ENCODE results near the gene PSORS1C1. TPM values are rescaled to one million over a fixed set of nuclear protein-coding genes. Genes with fewer than 3 reads are reported as not detected.

PSORS1C1 gene
- total RNA-seq, 1 donor from 2014 or later = not detected

DNA sequence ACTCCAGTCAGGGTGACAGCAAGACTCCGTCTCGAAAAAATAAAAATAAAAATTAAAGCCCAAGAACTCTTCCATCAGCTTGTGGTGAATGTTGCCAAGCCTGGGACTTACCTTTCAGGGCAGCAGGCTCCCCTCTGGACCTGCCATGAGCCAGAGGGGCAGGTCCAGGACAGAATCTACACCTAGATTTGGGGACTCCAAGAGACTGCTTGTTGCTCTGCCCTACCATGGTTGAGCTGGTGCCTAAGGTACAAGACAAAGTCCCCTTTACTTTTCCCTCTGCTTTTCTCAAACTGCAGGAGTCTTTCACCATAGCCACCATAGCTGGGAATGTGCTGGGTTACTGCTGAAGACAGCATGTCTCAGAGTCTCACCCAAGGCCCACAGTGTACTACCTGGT, 11.5 kb upstream of the PSORS1C1 start:
- Mint-ChIP-seq H3K27ac (no peak overlapping the region), H3K27me3 (ENCODE audit: insufficient read depth, low read depth) (no peaks in the 10 kb centered on the region), H3K4me3 (no peak overlapping the region), H3K9me3 (no peaks in the 10 kb centered on the region), H3K4me1 (no peaks in the 10 kb centered on the region), H3K36me3 (no peaks in the 10 kb centered on the region)
- no peaks in the 10 kb centered on the region for H4K20me1 ChIP-seq (ENCODE audit: low read depth)
- H3K9me3 ChIP-seq (ENCODE audit: low read depth) = no peaks in the 10 kb centered on the region
- H3K9ac ChIP-seq = no peak overlapping the region
- H3K79me2 ChIP-seq (ENCODE audit: low read depth) = no peaks in the 10 kb centered on the region
- H3F3A ChIP-seq (ENCODE audit: low read depth) = no peaks in the 10 kb centered on the region
- no peak overlapping the region for H3K27ac ChIP-seq
- no peak for DNase-seq (ENCODE audit: low spot score)
- H3K4me1 ChIP-seq = no peaks in the 10 kb centered on the region
- H3K4me2 ChIP-seq = no peak overlapping the region
- no peak for TF ChIP-seq EZH2 (IDR thresholded peaks at IDR 0.05)
- H2AFZ ChIP-seq (replicated peaks) = no peak overlapping the region
- no peak overlapping the region for H3K4me3 ChIP-seq
- no peaks in the 10 kb centered on the region for H3K36me3 ChIP-seq
- no peaks in the 10 kb centered on the region for H3K27me3 ChIP-seq

GRCh38 chr6:31107052-31107451, 7.5 kb upstream of the PSORS1C1 start:
- Histone ChIP-seq H3K4me3 (no peak overlapping the region), H3K27me3 (peaks cover 8% of the 10 kb centered on the region), H3K36me3 (no peaks in the 10 kb centered on the region), H3K9ac (no peak overlapping the region), H3K4me1 (peaks cover 11% of the 10 kb centered on the region), H4K20me1 (ENCODE audit: low read depth) (no peaks in the 10 kb centered on the region), H3K4me2 (no peak overlapping the region), H3K27ac (no peak overlapping the region), H3K9me3 (ENCODE audit: low read depth) (no peaks in the 10 kb centered on the region), H2AFZ (replicated peaks) (no peak overlapping the region), H3K79me2 (ENCODE audit: low read depth) (no peaks in the 10 kb centered on the region), H3F3A (ENCODE audit: low read depth) (no peaks in the 10 kb centered on the region)
- Mint-ChIP-seq H3K27ac (no peak overlapping the region), H3K4me1 (peaks cover 6% of the 10 kb centered on the region), H3K27me3 (ENCODE audit: insufficient read depth, low read depth) (peaks cover 6% of the 10 kb centered on the region), H3K36me3 (no peaks in the 10 kb centered on the region), H3K9me3 (peaks cover 2% of the 10 kb centered on the region), H3K4me3 (no peak overlapping the region)
- TF ChIP-seq, protein P1, sequence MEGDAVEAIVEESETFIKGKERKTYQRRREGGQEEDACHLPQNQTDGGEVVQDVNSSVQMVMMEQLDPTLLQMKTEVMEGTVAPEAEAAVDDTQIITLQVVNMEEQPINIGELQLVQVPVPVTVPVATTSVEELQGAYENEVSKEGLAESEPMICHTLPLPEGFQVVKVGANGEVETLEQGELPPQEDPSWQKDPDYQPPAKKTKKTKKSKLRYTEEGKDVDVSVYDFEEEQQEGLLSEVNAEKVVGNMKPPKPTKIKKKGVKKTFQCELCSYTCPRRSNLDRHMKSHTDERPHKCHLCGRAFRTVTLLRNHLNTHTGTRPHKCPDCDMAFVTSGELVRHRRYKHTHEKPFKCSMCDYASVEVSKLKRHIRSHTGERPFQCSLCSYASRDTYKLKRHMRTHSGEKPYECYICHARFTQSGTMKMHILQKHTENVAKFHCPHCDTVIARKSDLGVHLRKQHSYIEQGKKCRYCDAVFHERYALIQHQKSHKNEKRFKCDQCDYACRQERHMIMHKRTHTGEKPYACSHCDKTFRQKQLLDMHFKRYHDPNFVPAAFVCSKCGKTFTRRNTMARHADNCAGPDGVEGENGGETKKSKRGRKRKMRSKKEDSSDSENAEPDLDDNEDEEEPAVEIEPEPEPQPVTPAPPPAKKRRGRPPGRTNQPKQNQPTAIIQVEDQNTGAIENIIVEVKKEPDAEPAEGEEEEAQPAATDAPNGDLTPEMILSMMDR (IDR thresholded peaks at IDR 0.05) = no peak
- no peak for TF ChIP-seq EZH2phosphoT487 (IDR thresholded peaks at IDR 0.05)
- no peak for TF ChIP-seq EZH2 (IDR thresholded peaks at IDR 0.05)
- DNase-seq (ENCODE audit: low spot score) = no peak

- no peak overlapping the region for H3K27ac Mint-ChIP-seq
- no peak for TF ChIP-seq EZH2 (IDR thresholded peaks at IDR 0.05)
- TF ChIP-seq, protein P1 (IDR thresholded peaks at IDR 0.05) = peak; percentile 10
- Histone ChIP-seq H2AFZ (replicated peaks) (peak overlapping the region; percentile 17), H3K9ac (no peak overlapping the region), H3F3A (ENCODE audit: low read depth) (no peaks in the 10 kb centered on the region), H3K27ac (no peak overlapping the region), H3K4me2 (peak overlapping the region; percentile 47), H3K9me3 (ENCODE audit: low read depth) (no peaks in the 10 kb centered on the region), H3K27me3 (peaks cover 8% of the 10 kb centered on the region), H3K79me2 (ENCODE audit: low read depth) (no peaks in the 10 kb centered on the region), H3K4me1 (peaks cover 17% of the 10 kb centered on the region), H4K20me1 (ENCODE audit: low read depth) (no peaks in the 10 kb centered on the region), H3K36me3 (no peaks in the 10 kb centered on the region), H3K4me3 (no peak overlapping the region)
- H3K4me3 Mint-ChIP-seq = no peak overlapping the region
- peak; percentile 40 for DNase-seq (ENCODE audit: low spot score)
- peaks cover 22% of the 10 kb centered on the region for H3K4me1 Mint-ChIP-seq
- H3K36me3 Mint-ChIP-seq = no peaks in the 10 kb centered on the region
- peaks cover 2% of the 10 kb centered on the region for H3K9me3 Mint-ChIP-seq
- H3K27me3 Mint-ChIP-seq (ENCODE audit: insufficient read depth, low read depth) = peaks cover 14% of the 10 kb centered on the region
These were observed 3.6 kb upstream of the PSORS1C1 start for GRCh38 chr6:31110825-31111582.

DNA sequence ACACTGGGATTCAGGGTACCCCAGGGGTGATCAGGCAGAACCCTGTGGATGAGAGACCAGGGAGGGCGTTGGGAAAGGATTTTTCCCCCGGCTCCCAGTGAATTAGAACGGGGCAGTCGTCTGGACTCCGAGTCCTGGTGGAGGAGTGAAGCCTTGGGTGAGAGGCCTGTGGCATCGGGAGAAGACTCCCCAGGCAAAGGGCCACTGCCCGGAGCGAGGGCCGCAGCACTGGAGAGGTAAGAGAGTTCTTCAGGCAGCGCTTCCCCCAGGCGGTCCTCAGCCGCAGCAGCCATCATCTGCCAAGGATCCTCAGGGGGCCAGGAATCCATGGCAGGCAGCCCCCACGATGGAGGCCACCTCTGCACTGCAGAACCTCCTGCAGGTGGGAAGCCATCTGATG, 2.9 kb upstream of the PSORS1C1 start:
- H3K27ac Mint-ChIP-seq = no peak overlapping the region
- H3K79me2 ChIP-seq (ENCODE audit: low read depth) = no peaks in the 10 kb centered on the region

More for the DNA sequence above, 2.9 kb upstream of the PSORS1C1 start:
- Histone ChIP-seq H3K27me3 (peaks cover 8% of the 10 kb centered on the region), H2AFZ (replicated peaks) (no peak overlapping the region), H4K20me1 (ENCODE audit: low read depth) (no peaks in the 10 kb centered on the region), H3K36me3 (no peaks in the 10 kb centered on the region), H3K4me3 (no peak overlapping the region), H3K4me1 (peaks cover 17% of the 10 kb centered on the region), H3K9me3 (ENCODE audit: low read depth) (no peaks in the 10 kb centered on the region), H3F3A (ENCODE audit: low read depth) (no peaks in the 10 kb centered on the region), H3K4me2 (no peak overlapping the region), H3K27ac (no peak overlapping the region), H3K9ac (no peak overlapping the region)
- Mint-ChIP-seq H3K4me3 (no peak overlapping the region), H3K9me3 (peaks cover 2% of the 10 kb centered on the region), H3K27me3 (ENCODE audit: insufficient read depth, low read depth) (peaks cover 15% of the 10 kb centered on the region), H3K36me3 (no peaks in the 10 kb centered on the region), H3K4me1 (peaks cover 22% of the 10 kb centered on the region)
- no peak for DNase-seq (ENCODE audit: low spot score)
- TF ChIP-seq EZH2phosphoT487 (IDR thresholded peaks at IDR 0.05) (no peak), EZH2 (IDR thresholded peaks at IDR 0.05) (no peak)
- TF ChIP-seq, protein P1 (IDR thresholded peaks at IDR 0.05) = no peak

All from neural progenitor cell (in vitro differentiated cells).